ENCODE data around the gene POMGNT1.

- TF ChIP-seq, protein P1, sequence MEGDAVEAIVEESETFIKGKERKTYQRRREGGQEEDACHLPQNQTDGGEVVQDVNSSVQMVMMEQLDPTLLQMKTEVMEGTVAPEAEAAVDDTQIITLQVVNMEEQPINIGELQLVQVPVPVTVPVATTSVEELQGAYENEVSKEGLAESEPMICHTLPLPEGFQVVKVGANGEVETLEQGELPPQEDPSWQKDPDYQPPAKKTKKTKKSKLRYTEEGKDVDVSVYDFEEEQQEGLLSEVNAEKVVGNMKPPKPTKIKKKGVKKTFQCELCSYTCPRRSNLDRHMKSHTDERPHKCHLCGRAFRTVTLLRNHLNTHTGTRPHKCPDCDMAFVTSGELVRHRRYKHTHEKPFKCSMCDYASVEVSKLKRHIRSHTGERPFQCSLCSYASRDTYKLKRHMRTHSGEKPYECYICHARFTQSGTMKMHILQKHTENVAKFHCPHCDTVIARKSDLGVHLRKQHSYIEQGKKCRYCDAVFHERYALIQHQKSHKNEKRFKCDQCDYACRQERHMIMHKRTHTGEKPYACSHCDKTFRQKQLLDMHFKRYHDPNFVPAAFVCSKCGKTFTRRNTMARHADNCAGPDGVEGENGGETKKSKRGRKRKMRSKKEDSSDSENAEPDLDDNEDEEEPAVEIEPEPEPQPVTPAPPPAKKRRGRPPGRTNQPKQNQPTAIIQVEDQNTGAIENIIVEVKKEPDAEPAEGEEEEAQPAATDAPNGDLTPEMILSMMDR (IDR thresholded peaks at IDR 0.05): no peak
- TF ChIP-seq POLR2A (IDR thresholded peaks at IDR 0.05): no peak
Measured at GRCh38 chr1:46215504-46215903, 17.3 kb upstream of the POMGNT1 start.
